ENCODE measurements around the gene FBXO24.

The FBXO24 gene

DNA sequence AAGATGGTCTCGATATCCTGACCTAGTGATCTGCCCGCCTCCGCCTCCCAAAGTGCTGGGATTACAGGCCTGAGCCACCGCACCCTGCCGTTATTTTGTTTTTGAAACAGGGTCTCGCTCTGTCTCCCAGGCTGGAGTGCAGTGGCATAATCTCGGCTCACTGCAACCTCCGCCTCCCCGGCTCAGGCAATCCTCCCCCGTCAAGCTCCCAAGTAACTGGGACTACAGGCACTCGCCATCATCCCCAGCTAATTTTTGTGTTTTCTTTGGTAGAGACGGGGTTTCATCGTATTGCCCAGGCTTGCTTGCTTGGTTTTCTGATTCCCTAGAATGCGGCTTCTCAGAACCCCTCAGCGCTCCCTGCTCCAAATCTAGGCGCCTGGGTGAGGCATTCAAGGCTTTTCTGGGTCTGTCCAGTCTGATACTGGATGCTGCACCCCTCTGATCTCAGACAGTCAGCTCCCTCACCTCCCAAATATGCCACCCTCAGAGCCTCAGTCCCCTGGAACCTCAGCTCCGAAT, 53.9 kb downstream of the FBXO24 start:
- POLR2A ChIA-PET = no interaction called here
- CTCF ChIA-PET = no interaction called here
- no peak overlapping the region for H3K4me3 ChIP-seq (ENCODE audit: low read depth, low read length)
- DNase-seq (ENCODE audit: low read depth, low spot score) = no peak
- TF ChIP-seq, protein P1, sequence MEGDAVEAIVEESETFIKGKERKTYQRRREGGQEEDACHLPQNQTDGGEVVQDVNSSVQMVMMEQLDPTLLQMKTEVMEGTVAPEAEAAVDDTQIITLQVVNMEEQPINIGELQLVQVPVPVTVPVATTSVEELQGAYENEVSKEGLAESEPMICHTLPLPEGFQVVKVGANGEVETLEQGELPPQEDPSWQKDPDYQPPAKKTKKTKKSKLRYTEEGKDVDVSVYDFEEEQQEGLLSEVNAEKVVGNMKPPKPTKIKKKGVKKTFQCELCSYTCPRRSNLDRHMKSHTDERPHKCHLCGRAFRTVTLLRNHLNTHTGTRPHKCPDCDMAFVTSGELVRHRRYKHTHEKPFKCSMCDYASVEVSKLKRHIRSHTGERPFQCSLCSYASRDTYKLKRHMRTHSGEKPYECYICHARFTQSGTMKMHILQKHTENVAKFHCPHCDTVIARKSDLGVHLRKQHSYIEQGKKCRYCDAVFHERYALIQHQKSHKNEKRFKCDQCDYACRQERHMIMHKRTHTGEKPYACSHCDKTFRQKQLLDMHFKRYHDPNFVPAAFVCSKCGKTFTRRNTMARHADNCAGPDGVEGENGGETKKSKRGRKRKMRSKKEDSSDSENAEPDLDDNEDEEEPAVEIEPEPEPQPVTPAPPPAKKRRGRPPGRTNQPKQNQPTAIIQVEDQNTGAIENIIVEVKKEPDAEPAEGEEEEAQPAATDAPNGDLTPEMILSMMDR (IDR thresholded peaks at IDR 0.05; ENCODE audit: insufficient read depth, low read length, missing control alignments) = no peak

- POLR2A ChIA-PET = no interaction called here
- TF ChIP-seq, protein P1 (IDR thresholded peaks at IDR 0.05; ENCODE audit: insufficient read depth, low read length, missing control alignments) = no peak
- no peak for DNase-seq (ENCODE audit: low read depth, low spot score)
- CTCF ChIA-PET = no interaction called here
- H3K4me3 ChIP-seq (ENCODE audit: low read depth, low read length) = no peak overlapping the region
Observed at GRCh38 chr7:100640517-100641440, 54.7 kb downstream of the FBXO24 start.

- POLR2A ChIA-PET = no interaction called here
- H3K4me3 ChIP-seq (ENCODE audit: low read depth, low read length) = no peak within 1 kb of the TSS
- no peak for DNase-seq (ENCODE audit: low read depth, low spot score)
- TF ChIP-seq, protein P1 (IDR thresholded peaks at IDR 0.05; ENCODE audit: insufficient read depth, low read length, missing control alignments) = no peak
- CTCF ChIA-PET = no interaction called here
Observed at GRCh38 chr7:100641463-100641859, 55.3 kb downstream of the FBXO24 start, which contains the start of gene TFR2. Gene TFR2 (minus strand): TSS chr7:100641552. CDS start chr7:100641509, 43 bp downstream.

DNA sequence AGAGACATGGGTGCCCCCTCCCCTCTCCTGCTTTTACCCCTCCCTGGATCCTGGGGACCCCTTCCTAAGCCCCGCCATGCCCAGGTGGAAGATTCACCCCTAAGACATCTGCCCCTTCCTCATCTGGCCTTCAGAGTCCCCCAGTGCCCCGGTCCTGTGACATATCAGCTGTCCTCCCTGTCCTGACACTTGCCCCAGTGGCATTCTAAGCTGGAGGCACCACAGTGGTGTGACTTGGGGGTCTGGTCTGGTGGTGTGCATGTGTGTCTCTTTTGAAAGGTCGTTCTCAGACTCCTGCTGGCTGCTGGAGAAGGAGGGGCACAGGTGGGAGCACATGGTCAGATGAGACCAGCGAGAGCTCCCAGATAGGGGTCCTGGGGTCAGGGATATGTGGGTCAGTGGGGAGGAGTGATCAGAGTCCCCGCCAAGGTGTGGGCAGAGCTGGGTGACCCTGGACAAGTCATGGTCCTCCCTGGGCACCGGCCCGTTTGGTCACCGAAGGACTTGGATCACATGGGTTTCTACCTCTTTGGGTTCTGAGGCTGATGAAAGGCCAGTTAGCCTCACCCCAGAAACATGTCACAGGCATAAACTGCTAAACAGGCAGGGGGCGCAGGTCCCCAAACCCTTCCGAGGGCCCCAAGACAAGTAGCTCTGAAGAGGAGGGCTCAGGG, 55.9 kb downstream of the FBXO24 start:
- CTCF ChIA-PET = no interaction called here

DNA sequence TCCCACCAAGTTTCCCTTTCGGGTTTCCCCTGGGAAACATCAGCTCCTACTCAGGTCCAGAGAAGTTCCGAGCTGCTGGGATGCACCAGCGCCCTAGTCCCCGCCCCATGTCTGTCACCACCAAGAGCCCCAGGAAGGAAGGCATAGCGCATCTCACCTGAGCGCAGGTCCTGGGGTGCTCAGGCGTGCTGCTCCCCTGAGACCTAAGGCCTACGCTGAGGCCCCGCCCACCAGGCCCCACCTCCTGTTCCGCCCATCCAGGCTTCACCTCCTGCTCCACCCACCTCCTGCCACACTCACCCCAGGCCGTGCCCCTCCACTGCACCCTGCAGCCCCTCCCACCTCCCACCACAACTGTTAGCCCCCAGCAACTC, 56.4 kb downstream of the FBXO24 start:
- ChIA-PET POLR2A (no interaction called here), CTCF (no interaction called here)
- TF ChIP-seq, protein P1 (IDR thresholded peaks at IDR 0.05; ENCODE audit: insufficient read depth, low read length, missing control alignments) = no peak
- H3K4me3 ChIP-seq (ENCODE audit: low read depth, low read length) = no peak overlapping the region
- no peak for DNase-seq (ENCODE audit: low read depth, low spot score)

More for the DNA sequence above, 55.9 kb downstream of the FBXO24 start:
- TF ChIP-seq, protein P1 (IDR thresholded peaks at IDR 0.05; ENCODE audit: insufficient read depth, low read length, missing control alignments) = no peak
- no peak for DNase-seq (ENCODE audit: low read depth, low spot score)
- H3K4me3 ChIP-seq (ENCODE audit: low read depth, low read length) = no peak overlapping the region
- POLR2A ChIA-PET = no interaction called here

All from AG04449 (cell line).